ENCODE data around the gene LGALS4. TPM values are rescaled to one million over a fixed set of nuclear protein-coding genes. Genes with fewer than 3 reads are reported as not detected.
"Not testable (repeated sequence)": the region's sequence is repeated elsewhere in the genome, so short reads cannot be mapped to it uniquely, and the experiment has no call there.

Gene LGALS4
- total RNA-seq, 2 donors from 2014 or later: 6,357 to 8,309 TPM

DNA sequence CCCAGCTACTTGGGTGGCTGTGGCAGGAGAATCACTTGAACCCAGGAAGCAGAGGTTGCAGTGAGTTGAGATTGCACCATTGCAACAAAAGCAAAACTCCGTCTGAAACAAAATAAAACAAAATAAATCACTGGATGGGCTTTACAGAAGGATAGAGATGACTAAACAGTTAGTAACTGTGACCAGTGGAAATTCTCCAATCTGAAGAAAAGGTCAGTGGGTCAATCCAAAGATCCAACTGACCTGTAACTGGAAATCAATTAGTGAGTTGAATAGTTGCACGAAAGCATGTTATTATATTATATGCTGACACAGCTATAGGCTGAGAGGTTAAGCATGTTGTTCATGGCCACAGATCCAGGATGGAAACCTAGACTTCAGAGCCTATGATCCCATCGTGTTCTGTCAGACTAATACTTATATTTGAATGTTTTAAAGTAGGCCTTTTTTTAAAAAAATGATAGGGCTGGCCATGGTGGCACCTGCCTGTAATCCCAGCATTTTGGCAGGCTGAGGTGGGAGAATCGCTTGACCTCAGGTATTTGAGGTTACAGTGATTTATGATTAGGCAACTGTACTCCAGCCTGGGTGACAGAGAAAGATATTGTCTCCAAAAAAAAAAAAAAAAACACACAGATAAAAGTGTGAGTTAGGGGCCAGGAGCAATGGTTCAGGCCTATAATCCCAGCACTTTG lies 17.4 kb upstream of the LGALS4 start:
- H3K9me3 ChIP-seq: no peaks in the 10 kb centered on the region
- H3K27me3 ChIP-seq: no peaks in the 10 kb centered on the region
- H3K36me3 ChIP-seq: no peaks in the 10 kb centered on the region
- no peak for DNase-seq
- no peaks in the 10 kb centered on the region for H3K4me1 ChIP-seq
- H3K27ac ChIP-seq: peak overlapping the region; percentile 83
- TF ChIP-seq, protein P1, sequence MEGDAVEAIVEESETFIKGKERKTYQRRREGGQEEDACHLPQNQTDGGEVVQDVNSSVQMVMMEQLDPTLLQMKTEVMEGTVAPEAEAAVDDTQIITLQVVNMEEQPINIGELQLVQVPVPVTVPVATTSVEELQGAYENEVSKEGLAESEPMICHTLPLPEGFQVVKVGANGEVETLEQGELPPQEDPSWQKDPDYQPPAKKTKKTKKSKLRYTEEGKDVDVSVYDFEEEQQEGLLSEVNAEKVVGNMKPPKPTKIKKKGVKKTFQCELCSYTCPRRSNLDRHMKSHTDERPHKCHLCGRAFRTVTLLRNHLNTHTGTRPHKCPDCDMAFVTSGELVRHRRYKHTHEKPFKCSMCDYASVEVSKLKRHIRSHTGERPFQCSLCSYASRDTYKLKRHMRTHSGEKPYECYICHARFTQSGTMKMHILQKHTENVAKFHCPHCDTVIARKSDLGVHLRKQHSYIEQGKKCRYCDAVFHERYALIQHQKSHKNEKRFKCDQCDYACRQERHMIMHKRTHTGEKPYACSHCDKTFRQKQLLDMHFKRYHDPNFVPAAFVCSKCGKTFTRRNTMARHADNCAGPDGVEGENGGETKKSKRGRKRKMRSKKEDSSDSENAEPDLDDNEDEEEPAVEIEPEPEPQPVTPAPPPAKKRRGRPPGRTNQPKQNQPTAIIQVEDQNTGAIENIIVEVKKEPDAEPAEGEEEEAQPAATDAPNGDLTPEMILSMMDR (IDR thresholded peaks at IDR 0.05): no peak
- H3K9ac ChIP-seq (ENCODE audit: low read depth in 2 of 2, low read length in 2 of 2): peak overlapping the region in 1 of 2 donors; percentile 97
- intact Hi-C loops (cut with DNase I): no loop called here
- H3K4me3 ChIP-seq: no peak overlapping the region

DNA sequence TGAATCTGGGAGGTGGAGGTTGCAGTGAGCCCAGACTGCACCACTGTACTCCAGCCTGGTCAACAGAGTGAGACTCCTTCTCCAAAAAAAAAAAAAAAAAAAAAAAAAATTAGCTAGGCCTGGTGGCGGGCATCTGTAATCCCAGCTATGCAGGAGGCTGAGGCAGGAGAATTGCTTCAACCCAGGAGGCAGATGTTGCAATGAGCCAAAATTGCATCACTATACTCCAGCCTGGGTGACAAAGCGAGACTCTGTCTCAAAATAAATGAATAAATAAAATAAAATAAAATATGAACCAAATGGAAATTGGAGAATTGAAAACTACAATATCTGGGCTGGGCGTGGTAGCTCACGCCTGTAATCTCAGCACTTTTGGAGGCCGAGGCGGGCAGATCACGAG lies 16.5 kb upstream of the LGALS4 start:
- H3K27ac ChIP-seq; H3K9me3 ChIP-seq; H3K4me3 ChIP-seq; DNase-seq; H3K4me1 ChIP-seq; H3K27me3 ChIP-seq; H3K9ac ChIP-seq (ENCODE audit: low read depth in 2 of 2, low read length in 2 of 2); intact Hi-C loops (cut with DNase I); H3K36me3 ChIP-seq: not testable (repeated sequence)

DNA sequence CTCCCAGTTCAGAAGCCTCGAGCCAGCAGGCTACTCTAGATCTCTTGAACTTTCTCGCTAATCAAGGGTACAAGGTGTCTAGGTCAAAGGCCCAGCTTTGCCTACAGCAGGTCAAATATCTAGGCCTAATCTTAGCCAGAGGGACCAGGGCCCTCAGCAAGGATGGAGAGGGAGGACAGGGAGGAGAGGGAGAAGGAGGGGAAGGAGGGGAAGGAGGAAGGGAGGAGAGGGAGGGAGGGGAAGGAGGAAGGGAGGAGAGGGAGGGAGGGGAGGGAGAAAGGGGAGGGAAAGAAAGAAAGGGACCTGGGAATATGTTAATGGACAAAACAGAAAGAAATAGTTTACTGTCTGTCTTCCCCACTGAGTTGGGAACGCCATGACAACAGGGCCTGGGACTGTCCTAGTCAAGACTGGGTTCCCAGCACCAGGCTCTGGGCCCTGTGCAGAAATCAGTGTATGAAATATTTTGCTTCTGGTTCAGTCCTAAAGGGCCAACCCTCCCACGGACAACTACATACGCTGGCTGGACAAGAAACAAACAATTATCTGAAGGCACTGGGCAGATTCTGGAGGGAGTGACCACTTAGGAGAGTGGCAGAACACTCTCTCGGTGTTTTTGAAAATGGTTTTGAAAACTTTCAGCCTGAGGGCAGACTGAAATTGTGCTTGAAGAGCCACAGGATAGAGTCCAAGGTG lies 14.3 kb upstream of the LGALS4 start:
- Histone ChIP-seq H3K4me3 (no peak overlapping the region), H3K27me3 (no peaks in the 10 kb centered on the region), H3K27ac (no peak overlapping the region), H3K9ac (ENCODE audit: low read depth in 2 of 2, low read length in 2 of 2) (peak overlapping the region in 1 of 2 donors; percentile 9), H3K36me3 (no peaks in the 10 kb centered on the region), H3K4me1 (no peaks in the 10 kb centered on the region), H3K9me3 (no peaks in the 10 kb centered on the region)
- no peak for DNase-seq
- TF ChIP-seq, protein P1 (IDR thresholded peaks at IDR 0.05): no peak
- intact Hi-C loops (cut with DNase I): no loop called here

DNA sequence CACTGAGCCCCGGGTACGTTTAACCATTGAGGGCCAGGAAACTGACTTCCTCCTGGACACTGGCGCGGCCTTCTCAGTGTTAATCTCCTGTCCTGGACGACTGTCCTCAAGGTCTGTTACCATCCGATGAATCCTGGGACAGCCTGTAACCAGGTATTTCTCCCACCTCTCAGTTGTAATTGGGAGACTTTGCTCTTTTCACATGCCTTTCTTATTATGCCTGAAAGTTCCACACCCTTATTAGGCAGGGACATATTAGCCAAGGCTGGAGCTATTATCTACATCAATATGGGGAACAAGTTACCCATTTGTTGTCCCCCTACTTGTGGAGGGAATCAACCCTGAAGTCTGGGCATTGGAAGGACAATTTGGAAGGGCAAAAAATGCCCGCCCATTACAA lies 13.2 kb upstream of the LGALS4 start:
- intact Hi-C loops (cut with DNase I); H3K36me3 ChIP-seq; H3K4me1 ChIP-seq; DNase-seq; H3K4me3 ChIP-seq; H3K9ac ChIP-seq (ENCODE audit: low read depth in 2 of 2, low read length in 2 of 2); H3K27ac ChIP-seq; H3K27me3 ChIP-seq; H3K9me3 ChIP-seq: not testable (repeated sequence)

DNA sequence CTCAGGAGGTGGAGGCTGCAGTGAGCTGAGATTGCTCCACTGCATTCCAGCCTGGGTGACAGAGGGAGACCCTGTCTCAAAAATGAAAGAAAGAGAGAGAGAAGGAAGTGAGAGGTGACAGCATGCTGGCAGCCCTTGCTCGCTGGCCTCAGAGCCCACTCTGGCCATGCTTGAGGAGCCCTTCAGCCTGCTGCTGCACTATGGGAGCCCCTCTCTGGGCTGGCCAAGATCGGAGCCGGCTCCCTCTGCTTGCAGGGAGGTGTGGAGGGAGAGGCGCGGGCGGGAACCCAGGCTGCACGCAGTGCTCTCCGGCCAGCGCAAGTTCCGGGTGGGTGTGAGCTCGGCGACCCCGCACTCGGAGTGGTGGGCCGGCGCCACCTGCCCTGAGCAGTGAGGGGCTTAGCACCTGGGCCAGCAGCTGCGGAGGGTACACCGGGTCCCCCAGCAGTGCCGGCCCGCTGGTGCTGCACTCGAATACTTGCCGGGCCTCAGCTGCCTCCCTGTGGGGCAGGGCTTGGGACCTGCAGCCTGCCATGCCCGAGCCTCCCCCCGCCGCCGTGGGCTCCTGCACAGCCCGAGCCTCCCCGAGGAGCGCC lies 8.6 kb upstream of the LGALS4 start:
- H3K9me3 ChIP-seq; H3K4me1 ChIP-seq; intact Hi-C loops (cut with DNase I); DNase-seq; H3K27me3 ChIP-seq; H3K36me3 ChIP-seq: not testable (repeated sequence)
- H3K27ac ChIP-seq: peak overlapping the region; percentile 80
- H3K4me3 ChIP-seq: peak overlapping the region; percentile 21
- peak overlapping the region; percentile 56 to 60 for H3K9ac ChIP-seq (ENCODE audit: low read depth in 2 of 2, low read length in 2 of 2)

DNA sequence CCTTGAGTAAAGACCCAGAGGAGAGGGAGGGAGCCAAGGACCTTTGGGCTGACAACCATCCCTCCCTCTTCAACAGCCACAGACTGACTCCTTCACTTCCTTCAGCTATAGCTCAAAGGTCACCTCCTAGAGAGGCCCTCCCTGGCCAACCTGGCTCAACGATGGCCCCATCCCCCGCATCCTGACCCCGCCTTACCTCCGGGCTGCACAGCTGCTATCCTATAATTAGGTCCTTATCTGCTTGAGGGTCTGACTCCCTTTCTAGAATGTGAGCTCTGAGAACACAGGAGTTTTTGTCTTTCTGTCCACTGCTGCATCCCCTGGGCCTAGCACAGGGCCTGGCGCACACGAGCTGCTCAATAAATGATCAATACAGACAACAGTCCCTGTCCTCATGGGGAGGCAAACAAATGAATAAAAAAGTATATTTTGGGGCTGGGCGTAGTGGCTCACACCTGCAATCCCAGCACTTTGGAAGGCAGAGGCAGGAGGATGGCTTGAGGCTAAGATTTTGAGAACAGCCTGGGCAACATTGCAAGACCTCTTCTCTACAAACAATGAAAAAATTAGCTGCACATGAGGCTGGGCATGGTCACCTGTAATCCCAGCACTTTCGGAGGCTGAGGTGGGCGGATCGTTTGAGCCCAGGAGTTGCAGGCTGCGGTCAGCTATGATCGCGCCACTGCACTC lies 6.6 kb upstream of the LGALS4 start:
- DNase-seq: peak; percentile 93
- H3K27me3 ChIP-seq: no peaks in the 10 kb centered on the region
- no peaks in the 10 kb centered on the region for H3K9me3 ChIP-seq
- TF ChIP-seq, protein P1 (IDR thresholded peaks at IDR 0.05): no peak
- H3K36me3 ChIP-seq: peaks cover 7% of the 10 kb centered on the region
- peak overlapping the region; percentile 27 to 82 for H3K9ac ChIP-seq (ENCODE audit: low read depth in 2 of 2, low read length in 2 of 2)
- intact Hi-C loops (cut with DNase I): no loop called here
- peak overlapping the region; percentile 80 for H3K27ac ChIP-seq
- peaks cover 8% of the 10 kb centered on the region for H3K4me1 ChIP-seq
- peak overlapping the region; percentile 18 for H3K4me3 ChIP-seq
